IgD-negative memory B cell (primary cell): ENCODE results near the gene ZNF316. TPM values are rescaled to one million over a fixed set of nuclear protein-coding genes. Genes with fewer than 3 reads are reported as not detected.
A peak's percentile ranks its signal among the peaks of the same experiment; 100 is the strongest.
"Not testable (repeated sequence)": the region's sequence is repeated elsewhere in the genome, so short reads cannot be mapped to it uniquely, and the experiment has no call there.

Source experiments
- H3K27ac Mint-ChIP-seq, 3 donors: one replicate each; pipeline ENCODE4 v1.8.0; 2020 to 2022; ENCODE audit warnings: mild to moderate bottlenecking in 3 of 3, mixed read lengths in 3 of 3, moderate library complexity in 1 of 3
- H3K27me3 Mint-ChIP-seq: one replicate; pipeline ENCODE4 v1.8.0; 2021; ENCODE audit warnings: mixed read lengths
- H3K36me3 Mint-ChIP-seq: one replicate; pipeline ENCODE4 v1.8.0; 2020; ENCODE audit warnings: mild to moderate bottlenecking, mixed read lengths
- H3K4me1 Mint-ChIP-seq, 3 donors: one replicate each; pipeline ENCODE4 v1.8.0; 2020 to 2022; ENCODE audit warnings: mixed read lengths in 3 of 3, mild to moderate bottlenecking in 1 of 3
- H3K4me3 Mint-ChIP-seq, 4 donors: one replicate each; pipeline ENCODE4 v1.8.0; 2020 to 2022; ENCODE audit warnings: mild to moderate bottlenecking in 4 of 4, mixed read lengths in 4 of 4, moderate library complexity in 3 of 4
- H3K9me3 Mint-ChIP-seq, 3 donors: one replicate each; pipeline ENCODE4 v1.8.0; 2020 to 2021; ENCODE audit warnings: mixed read lengths in 3 of 3, mild to moderate bottlenecking in 1 of 3
- polyA plus RNA-seq: library from polyadenylated mRNA; unstranded; fragments of 300-500 nt; fragmentation: Illumina TruSeq; gene quantifications from one replicate; pipeline ENCODE4 v1.2.3, GENCODE V29; 2021

ZNF316 gene
- polyA plus RNA-seq, 1 donor from 2014 or later, result 2.1 TPM

DNA sequence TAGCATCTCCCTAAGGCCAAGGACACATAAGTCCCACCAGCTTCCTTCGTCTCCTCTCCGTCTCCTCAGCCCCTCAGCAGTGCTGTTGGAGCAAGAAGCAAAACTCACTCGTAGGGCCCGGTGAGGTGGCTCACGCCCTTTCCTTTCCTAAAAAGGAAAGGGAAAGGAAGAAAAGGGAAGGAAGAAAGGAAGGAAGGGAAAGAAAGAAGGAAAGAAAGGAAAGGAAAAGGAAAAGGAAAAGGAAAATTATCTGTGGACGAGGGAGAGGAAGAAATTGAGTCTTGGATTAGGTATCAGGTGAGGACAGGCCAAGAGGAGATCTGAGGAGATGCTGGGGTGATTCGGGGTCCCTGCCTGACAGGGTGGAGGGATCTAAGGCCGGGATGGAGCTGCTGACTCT lies 3.1 kb upstream of the ZNF316 start:
- peak overlapping the region in 2 of 4 donors; percentile 21 to 86 for H3K4me3 Mint-ChIP-seq
- peaks cover 10 to 16% (median 15%) of the 10 kb centered on the region in 3 donors for H3K4me1 Mint-ChIP-seq
- H3K36me3 Mint-ChIP-seq, result no peaks in the 10 kb centered on the region
- H3K9me3 Mint-ChIP-seq, result no peaks in the 10 kb centered on the region
- no peaks in the 10 kb centered on the region for H3K27me3 Mint-ChIP-seq
- peak overlapping the region in 1 of 3 donors; percentile 56 for H3K27ac Mint-ChIP-seq

DNA sequence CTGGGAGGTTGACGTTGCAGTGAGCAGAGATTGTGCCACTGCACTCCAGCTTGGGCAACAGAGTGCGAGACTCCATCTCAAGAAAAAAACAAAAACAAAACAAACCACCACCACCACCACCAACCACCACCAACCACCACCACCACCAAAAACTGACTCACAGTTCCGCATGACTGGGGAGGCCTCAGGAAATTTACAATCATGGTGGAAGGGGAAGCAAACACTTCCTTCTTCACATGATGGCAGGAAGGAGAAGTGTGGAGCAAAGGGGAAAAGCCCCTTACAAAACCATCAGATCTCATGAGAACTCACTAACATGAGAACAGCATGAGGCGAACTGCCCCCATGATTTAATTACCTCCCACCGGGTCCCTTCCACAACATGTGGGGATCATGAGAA lies 2.1 kb upstream of the ZNF316 start:
- H3K9me3 Mint-ChIP-seq, H3K36me3 Mint-ChIP-seq, H3K27me3 Mint-ChIP-seq: not testable (repeated sequence)
- Mint-ChIP-seq H3K27ac (peak overlapping the region; percentile 73 to 89 (median 86)), H3K4me3 (peak overlapping the region in 3 of 4 donors; percentile 66 to 85 (median 77)), H3K4me1 (peaks cover 14 to 19% (median 19%) of the 10 kb centered on the region in 3 donors)

DNA sequence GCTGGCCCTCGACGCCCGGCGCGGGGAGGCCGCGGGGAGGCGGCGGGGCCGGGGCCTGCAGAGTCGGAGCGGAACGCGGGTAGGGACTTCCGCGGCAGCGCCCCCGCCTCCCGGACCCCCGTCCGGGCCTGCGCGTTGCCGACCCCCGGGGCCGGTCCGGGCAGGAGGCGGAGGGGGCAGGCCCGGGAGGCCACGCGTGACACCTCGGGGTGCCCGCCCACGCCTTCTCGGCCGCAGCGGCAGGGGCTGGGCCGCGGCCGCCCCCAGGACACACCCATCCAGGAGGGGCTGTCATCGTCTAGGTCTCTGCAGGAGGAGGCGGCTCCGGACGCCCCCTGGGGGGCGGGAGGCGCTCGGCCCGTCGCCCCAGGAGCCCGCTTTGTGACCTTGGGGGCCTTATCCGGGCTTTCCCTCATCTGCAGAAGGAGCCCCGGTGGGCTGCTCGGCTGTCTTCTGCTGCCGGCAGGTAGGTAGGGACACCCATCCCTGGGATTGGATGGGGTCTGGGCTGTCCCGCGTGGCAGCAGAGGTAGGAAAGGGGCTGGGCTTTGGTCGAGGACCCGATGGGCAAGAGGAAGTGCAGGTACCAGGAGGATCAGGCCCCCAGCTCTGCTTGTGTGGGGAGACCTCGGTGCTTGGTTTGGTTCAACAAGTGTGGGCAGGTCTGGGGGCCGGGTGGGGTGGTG lies 569 bp downstream of the ZNF316 start:
- Mint-ChIP-seq H3K27ac (peak overlapping the region; percentile 70 to 96 (median 95)), H3K9me3 (no peaks in the 10 kb centered on the region), H3K27me3 (no peaks in the 10 kb centered on the region), H3K36me3 (no peaks in the 10 kb centered on the region), H3K4me3 (peak overlapping the region; percentile 67 to 95 (median 87)), H3K4me1 (peaks cover 14 to 22% (median 22%) of the 10 kb centered on the region in 3 donors)

DNA sequence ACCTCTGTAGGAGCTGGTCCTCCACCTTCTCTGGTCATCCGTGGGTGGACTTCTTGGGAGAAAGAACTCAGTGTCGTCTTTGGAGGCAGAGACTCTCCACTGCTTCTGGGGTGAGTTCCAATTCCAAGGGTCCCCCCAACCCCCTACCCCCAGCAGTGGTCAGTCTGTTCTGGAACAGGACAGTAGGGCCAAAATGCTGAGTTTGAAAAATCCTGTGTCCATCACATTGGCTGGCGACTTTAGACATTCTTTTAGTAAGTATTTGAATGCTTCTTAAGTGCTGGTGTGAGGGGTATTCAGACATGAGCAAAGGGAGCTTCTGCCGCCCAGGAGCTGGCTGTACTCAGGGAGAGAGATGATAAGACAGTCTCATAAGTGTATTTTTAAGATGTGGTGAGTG lies 1.9 kb downstream of the ZNF316 start:
- Mint-ChIP-seq H3K4me3 (peak overlapping the region; percentile 45 to 82 (median 70)), H3K4me1 (peaks cover 14 to 22% (median 22%) of the 10 kb centered on the region in 3 donors), H3K9me3 (no peaks in the 10 kb centered on the region), H3K27me3 (no peaks in the 10 kb centered on the region), H3K27ac (peak overlapping the region; percentile 70 to 95 (median 84)), H3K36me3 (no peaks in the 10 kb centered on the region)

DNA sequence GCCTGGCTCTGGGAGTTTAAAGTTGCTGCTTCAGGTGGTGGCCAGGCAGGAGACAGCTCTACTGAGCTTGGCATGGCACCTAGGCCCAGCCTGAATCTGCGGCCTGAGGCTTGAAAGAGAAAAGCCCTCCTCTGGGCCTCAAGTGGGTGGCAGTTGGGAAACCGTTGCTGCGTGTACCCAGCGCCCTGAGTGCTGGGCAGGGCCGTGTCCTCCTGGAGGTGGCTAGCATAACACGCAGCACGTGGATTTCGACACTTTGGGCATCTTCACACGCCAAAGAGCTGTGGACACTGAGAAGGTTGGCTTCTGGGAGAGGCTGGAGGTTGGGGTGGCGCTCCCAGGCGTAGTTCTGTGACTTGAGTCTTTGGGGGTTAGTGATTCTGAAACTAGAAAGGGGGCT lies 2.5 kb downstream of the ZNF316 start:
- Mint-ChIP-seq H3K4me3 (peak overlapping the region in 3 of 4 donors; percentile 45 to 67 (median 60)), H3K27ac (peak overlapping the region; percentile 70 to 84 (median 76)), H3K9me3 (no peaks in the 10 kb centered on the region), H3K27me3 (no peaks in the 10 kb centered on the region), H3K4me1 (peaks cover 14 to 22% (median 22%) of the 10 kb centered on the region in 3 donors), H3K36me3 (no peaks in the 10 kb centered on the region)

DNA sequence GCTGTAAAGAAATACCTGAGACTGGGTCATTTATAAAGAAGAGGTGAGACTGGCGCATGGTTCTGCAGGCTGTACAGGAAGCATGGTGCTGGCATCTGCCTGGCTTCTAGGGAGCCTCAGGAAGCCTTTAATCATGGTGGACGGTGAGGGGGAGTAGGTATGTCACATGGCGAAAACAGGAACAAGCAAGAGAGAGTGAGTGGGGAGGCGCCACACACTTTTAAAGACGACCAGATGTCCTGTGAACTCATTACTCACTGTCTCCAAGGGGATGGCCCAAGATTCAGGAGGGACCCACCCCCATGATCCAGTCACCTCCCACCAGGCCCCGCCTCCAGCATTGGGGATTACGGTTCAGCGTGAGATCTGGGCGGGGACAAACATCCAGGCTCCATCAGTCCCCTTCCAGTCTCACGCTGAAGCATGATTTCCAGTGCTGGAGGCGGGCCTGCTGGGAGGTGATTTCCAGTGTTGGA lies 3.2 kb downstream of the ZNF316 start:
- H3K27me3 Mint-ChIP-seq, result no peaks in the 10 kb centered on the region
- peaks cover 12 to 22% (median 19%) of the 10 kb centered on the region in 3 donors for H3K4me1 Mint-ChIP-seq
- H3K27ac Mint-ChIP-seq, result peak overlapping the region in 2 of 3 donors; percentile 70 to 76

DNA sequence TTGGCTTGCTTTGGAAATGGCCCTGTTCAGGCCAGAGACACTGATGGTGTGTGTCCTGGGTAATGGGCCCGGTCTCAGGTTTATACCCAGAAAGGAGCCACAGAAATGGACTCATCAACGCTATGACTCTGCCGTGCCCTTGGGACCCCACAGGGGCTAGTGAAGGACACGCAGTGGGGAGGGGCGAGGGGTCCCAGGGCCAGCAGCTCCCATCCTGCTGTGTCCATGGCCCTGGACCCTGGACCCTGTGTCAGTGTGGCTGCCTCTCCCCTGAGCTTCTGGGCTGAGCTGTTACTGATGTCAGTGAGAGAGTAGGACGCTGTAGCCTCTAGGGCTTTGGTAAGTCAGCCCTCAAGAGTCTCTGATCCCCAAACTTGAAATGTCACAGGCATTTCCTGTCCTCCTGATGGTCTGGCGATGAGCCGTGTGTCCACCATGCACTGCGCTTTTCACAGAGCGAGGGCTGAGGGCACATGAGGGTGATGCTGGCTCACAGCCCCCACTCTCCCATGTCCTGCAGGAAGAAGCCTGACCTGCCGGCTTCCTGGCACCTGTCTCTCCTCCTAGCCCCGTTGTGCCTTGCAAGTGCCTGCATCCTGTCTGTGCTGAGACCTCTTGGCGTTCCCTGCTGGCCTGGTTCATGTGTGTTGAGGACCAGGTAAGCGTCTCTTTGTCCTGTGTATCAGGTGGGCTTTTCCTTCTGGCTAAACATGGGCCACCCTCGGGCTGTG lies 4.4 kb downstream of the ZNF316 start:
- Mint-ChIP-seq H3K27ac (no peak overlapping the region), H3K36me3 (peaks cover 1% of the 10 kb centered on the region), H3K4me1 (peaks cover 11 to 18% (median 18%) of the 10 kb centered on the region in 3 donors), H3K9me3 (no peaks in the 10 kb centered on the region), H3K27me3 (no peaks in the 10 kb centered on the region), H3K4me3 (peak overlapping the region in 2 of 4 donors; percentile 8 to 17)

More for the DNA sequence above, 3.2 kb downstream of the ZNF316 start:
- H3K9me3 Mint-ChIP-seq, result no peaks in the 10 kb centered on the region
- H3K36me3 Mint-ChIP-seq, result no peaks in the 10 kb centered on the region
- peak overlapping the region in 2 of 4 donors; percentile 60 to 66 for H3K4me3 Mint-ChIP-seq

DNA sequence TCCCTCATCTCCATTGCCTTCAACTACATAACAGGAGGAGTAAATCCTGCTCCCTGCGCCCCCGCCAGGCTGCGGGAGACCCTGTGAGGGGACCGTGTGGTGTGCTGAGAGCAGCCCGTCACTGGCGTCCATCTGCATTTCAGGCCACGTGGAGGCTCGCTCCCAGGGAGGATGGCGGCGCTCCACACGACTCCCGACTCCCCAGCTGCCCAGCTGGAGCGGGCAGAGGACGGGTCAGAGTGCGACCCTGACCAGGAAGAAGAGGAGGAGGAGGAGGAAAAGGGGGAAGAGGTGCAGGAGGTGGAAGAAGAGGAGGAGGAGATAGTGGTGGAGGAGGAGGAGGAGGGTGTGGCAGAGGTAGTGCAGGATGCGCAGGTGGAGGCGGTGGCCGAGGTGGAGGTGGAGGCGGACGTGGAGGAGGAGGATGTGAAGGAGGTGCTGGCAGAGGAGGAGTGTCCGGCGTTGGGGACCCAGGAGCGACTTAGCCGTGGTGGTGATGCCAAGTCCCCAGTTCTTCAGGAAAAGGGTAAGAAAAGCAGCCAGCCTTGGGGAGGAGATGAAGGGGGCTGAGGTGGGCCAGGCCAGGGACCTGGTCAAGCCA lies 5.2 kb downstream of the ZNF316 start:
- Mint-ChIP-seq H3K4me1 (peaks cover 11 to 18% (median 16%) of the 10 kb centered on the region in 3 donors), H3K27ac (no peak overlapping the region), H3K27me3 (no peaks in the 10 kb centered on the region), H3K4me3 (no peak overlapping the region), H3K36me3 (peaks cover 1% of the 10 kb centered on the region), H3K9me3 (no peaks in the 10 kb centered on the region)

DNA sequence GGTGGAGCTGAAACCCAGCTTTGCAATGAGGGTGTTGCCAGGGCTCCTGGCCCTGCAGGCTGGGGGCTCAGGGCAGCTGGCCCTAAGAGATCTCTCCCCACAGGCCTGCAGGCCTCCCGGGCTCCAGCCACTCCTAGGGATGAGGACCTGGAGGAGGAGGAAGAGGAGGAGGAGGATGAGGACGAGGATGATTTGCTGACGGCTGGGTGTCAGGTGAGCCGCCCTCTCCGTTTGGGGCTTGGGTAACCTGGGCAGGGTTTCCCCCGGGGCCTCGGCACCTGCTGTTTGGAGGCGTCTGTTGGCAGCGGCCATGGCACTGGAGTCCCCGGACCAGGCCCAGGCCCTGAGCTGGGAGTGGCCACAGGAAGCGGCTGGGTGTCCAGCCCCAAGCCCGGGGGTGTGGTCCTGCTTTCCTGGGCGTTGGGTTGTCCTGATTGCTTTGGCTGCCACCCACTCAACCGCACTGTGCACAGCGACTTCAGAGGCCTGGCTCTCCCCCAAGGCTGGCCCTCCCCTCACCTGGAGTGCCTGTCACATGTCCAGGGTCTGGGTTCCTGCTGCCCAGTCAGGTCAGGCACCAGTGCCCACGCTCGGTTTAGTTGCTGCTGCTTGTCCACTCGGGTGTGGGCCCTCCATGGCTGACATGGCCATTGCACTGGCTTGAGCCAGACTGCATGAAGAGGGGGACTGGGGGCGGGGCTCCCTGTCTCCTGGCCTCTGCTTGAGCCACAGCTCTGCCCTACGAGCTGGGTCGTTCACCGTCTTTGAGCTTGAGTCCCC lies 5.9 kb downstream of the ZNF316 start:
- H3K4me3 Mint-ChIP-seq, result no peak overlapping the region

DNA sequence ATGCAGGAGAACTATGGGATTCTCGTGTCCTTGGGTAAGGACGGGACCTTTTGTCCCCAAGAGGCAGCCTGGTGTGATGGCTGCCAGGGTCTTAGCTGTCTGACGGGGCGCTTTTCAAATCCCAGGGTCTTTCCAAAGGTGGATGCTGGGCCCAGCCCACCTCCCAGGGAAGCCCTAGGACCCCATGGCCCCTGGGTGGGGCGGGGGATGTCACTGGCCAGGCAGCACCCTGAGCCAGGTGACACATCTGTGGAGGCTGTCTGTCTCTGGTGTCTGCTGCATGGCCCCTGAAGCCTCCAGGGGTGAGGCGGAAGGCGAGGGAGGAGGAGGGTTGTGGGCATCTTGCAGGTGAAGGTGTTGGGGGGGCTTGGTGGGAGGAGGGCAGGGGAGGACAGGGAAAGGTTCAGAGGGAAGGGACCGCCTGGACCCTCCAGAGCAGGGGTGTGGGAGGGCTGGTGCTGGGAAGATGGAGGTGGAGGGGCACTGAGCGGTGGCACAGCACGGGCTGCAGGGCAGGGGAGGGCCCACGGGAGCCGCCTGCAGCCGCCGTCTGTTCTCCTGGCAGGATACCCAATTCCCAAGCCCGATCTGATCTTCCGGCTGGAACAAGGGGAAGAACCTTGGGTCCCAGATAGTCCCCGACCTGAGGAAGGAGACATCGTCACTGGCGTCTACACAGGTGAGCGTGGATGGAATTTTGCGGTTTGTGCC lies 7.0 kb downstream of the ZNF316 start:
- H3K36me3 Mint-ChIP-seq, result peaks cover 1% of the 10 kb centered on the region

More for the DNA sequence above, 5.9 kb downstream of the ZNF316 start:
- no peak overlapping the region for H3K27ac Mint-ChIP-seq
- peaks cover 1% of the 10 kb centered on the region for H3K36me3 Mint-ChIP-seq
- no peaks in the 10 kb centered on the region for H3K9me3 Mint-ChIP-seq
- no peaks in the 10 kb centered on the region for H3K27me3 Mint-ChIP-seq
- peaks cover 7 to 15% (median 14%) of the 10 kb centered on the region in 3 donors for H3K4me1 Mint-ChIP-seq

DNA sequence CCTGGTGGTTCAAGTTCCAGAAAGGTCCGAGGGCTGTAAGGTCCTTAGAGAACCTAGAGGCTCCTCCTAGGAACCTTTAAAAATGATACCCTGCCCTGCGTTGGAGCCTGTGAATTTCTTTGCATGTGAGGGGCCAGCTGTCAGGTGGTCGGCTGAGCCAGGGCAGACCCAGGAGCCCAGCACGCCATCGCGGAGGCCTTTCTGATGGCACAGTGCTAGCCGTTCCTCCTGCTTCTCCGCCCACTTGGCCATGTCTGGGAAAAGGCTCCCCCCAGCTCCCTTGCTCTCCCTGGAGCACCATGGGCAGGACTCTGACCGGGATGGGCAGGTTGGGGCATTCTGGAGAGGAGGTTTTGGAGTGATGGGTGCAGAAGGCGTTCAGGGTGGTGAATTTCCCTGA lies 7.6 kb downstream of the ZNF316 start:
- peaks cover 0 to 4% (median 4%) of the 10 kb centered on the region in 3 donors for H3K4me1 Mint-ChIP-seq
- H3K27ac Mint-ChIP-seq, result no peak overlapping the region
- H3K4me3 Mint-ChIP-seq, result no peak overlapping the region
- no peaks in the 10 kb centered on the region for H3K27me3 Mint-ChIP-seq
- peaks cover 1% of the 10 kb centered on the region for H3K36me3 Mint-ChIP-seq
- no peaks in the 10 kb centered on the region for H3K9me3 Mint-ChIP-seq

More for the DNA sequence above, 7.0 kb downstream of the ZNF316 start:
- Mint-ChIP-seq H3K27me3 (no peaks in the 10 kb centered on the region), H3K9me3 (no peaks in the 10 kb centered on the region), H3K4me1 (peaks cover 4 to 7% (median 7%) of the 10 kb centered on the region in 3 donors), H3K4me3 (no peak overlapping the region), H3K27ac (no peak overlapping the region)

DNA sequence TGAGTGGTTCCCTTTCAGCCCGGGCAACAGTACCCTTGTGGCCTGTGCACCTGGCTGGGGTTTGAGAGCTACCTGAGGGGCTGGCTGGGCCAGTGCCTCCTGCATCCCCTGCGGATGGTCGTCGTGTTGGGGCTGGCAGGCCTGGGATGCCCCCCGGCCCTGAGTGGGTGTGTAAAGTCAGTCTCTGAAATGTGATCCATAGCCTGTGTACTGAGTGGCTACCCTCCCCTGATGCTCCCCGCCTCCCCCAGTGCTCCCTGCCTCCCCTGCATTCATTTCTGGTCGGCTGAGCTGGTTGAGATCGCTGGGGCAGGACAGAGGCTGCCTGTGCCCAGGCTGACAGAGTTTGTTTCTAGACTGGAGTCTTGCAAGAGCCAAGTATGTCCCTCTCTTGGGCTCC lies 9.3 kb downstream of the ZNF316 start:
- no peak overlapping the region for H3K4me3 Mint-ChIP-seq
- peak overlapping the region in 1 of 3 donors; percentile 56 for H3K27ac Mint-ChIP-seq
- H3K27me3 Mint-ChIP-seq, result no peaks in the 10 kb centered on the region
- peaks cover 0 to 2% (median 0%) of the 10 kb centered on the region in 3 donors for H3K4me1 Mint-ChIP-seq
- H3K9me3 Mint-ChIP-seq, result peaks cover 0 to 2% (median 0%) of the 10 kb centered on the region in 3 donors
- peaks cover 12% of the 10 kb centered on the region for H3K36me3 Mint-ChIP-seq

DNA sequence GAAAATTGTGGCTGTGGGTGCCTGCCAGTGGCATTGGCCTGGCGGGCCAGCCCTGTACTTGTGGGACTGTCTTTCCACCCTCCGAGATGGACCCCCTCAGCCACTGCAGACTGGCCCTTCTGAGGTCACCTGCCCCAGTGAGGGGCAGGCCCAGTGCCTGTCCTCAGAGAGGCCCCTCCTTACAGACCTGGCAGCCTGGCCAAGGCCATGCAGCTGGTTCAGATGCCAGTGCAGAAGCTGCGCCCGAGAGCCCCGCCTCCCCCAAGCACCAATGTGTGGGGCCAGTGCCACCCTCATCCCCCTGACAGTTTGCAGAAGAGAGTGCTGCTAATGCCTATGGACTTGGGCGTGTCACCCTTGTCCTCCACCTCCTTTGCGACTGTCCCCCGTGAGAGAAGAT lies 10.0 kb downstream of the ZNF316 start:
- H3K9me3 Mint-ChIP-seq, result peaks cover 0 to 2% (median 0%) of the 10 kb centered on the region in 3 donors
- H3K4me3 Mint-ChIP-seq, result no peak overlapping the region
- peaks cover 12% of the 10 kb centered on the region for H3K36me3 Mint-ChIP-seq

DNA sequence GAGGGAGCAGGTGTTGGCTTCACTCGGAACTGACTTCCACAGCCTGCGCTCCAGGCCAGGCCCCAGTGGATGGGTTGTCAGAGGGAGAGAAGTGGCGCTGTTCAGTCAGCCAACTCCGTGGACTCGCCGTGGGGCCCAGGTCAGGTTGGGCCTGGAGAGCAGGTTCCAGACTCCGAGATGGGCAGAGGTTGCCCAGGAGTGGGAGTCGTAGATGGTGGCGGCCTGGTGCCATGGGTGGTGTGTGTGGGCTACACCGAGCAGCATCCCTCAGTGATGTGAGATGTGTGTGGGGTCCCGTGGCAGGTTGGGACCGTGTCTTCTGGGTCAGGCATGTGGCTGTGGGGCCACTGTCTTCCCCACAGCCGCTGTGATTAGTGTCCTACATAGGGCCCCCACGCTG lies 10.4 kb downstream of the ZNF316 start:
- Mint-ChIP-seq H3K27ac (no peak overlapping the region), H3K9me3 (peaks cover 0 to 2% (median 0%) of the 10 kb centered on the region in 3 donors), H3K4me3 (no peak overlapping the region), H3K36me3 (peaks cover 12% of the 10 kb centered on the region), H3K27me3 (no peaks in the 10 kb centered on the region), H3K4me1 (peaks cover 0 to under 1% (median 0%) of the 10 kb centered on the region in 3 donors)

More for the DNA sequence above, 10.0 kb downstream of the ZNF316 start:
- Mint-ChIP-seq H3K27me3 (no peaks in the 10 kb centered on the region), H3K4me1 (peaks cover 0 to 2% (median 0%) of the 10 kb centered on the region in 3 donors), H3K27ac (no peak overlapping the region)
